DMS 273 treated with DMSO at 0.1 percent for 48 hours (cell line): Measurements from ENCODE around the gene CFAP100.
A peak's percentile ranks its signal among the peaks of the same experiment; 100 is the strongest.

Experiments
- DNase-seq: peaks from one replicate; lab custom pipeline; 2025; lab: John Stamatoyannopoulos, UW

CFAP100 gene

DNA sequence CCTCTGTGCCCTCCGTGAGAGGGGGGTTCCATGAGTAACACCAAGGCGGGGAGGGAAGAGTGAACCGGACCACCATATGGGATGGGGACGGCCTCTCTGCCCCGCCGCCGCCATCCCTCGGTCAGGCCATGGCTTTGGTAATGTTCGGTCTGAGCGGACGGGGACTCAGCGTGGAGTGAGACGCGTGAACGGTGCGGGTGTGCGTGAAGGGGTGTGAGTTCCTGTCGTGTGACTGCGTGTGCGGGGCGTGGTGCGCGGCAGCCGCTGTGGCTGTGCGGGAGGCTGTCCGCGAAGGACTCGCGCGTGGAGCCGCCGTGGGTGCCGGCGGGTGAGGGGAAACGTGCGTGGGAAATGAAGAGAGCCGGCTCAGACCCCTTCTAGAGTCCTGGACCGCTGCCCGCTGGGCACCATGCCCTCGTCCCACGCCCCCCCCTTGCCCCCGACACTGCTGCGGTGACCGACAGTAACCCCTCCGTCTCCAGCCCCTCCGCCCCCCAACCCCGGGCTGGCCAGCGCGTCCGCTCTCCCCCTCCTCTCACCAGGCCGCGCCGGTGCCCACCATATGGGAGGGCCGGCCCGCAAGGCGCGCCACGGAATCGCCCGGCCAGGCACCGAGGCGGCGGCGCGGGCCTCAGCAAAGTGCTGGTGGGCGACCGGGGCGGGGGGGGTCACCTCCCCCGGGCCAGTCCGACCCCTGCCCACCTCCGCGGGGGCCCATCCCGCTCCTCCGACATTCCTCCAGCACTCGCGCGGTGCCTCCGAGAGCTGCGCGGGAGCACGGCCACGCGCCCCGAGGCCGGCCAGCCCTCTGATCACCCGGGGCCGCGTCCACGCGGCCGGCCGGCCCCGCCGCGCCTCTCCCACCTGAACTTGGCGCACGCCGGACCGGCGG lies 38.1 kb upstream of the CFAP100 start:
- no peak for DNase-seq

DNA sequence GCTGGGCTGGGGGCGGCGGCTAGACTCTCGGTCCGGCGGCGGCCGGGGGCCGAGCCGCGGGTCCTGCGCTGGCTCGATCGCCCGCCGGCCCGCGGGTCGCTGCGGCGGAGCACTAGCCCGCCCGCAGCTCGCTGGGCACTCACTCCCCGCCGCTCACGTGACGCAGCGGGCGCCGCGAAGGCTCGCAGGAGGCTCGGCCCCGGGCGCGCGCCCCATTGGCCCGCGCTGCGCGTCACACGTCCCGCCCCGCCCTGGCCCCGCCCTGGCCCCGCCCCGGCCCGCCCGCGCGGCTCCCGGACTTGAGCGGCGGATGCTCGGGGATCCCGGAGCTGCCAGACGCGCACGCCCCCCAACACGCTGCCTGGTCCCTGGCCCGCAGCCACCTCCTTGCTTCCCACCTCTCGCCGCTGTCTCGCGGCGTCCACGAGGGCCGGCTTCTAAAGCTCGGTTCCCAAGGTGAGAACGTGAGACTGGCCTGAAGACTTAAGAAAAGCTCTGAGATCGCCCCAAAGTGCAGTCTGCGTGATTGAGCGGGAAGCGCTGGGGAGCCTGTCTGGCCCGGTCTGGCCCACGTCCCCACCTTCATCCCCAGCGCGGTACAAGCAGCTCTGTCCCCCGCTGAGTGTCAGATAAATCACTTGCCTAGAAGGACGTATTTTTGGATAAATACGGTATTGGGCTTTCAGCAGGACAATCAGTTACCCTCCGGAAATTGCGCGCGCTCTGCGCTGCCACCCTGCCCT lies 37.2 kb upstream of the CFAP100 start, which contains the start of gene KLF15:
Gene KLF15, minus strand, starts transcription at position 114 of the 743 bp plus-strand sequence. CDS start 4,486 bp downstream, outside the sequence.
- peak; percentile 56 for DNase-seq

DNA sequence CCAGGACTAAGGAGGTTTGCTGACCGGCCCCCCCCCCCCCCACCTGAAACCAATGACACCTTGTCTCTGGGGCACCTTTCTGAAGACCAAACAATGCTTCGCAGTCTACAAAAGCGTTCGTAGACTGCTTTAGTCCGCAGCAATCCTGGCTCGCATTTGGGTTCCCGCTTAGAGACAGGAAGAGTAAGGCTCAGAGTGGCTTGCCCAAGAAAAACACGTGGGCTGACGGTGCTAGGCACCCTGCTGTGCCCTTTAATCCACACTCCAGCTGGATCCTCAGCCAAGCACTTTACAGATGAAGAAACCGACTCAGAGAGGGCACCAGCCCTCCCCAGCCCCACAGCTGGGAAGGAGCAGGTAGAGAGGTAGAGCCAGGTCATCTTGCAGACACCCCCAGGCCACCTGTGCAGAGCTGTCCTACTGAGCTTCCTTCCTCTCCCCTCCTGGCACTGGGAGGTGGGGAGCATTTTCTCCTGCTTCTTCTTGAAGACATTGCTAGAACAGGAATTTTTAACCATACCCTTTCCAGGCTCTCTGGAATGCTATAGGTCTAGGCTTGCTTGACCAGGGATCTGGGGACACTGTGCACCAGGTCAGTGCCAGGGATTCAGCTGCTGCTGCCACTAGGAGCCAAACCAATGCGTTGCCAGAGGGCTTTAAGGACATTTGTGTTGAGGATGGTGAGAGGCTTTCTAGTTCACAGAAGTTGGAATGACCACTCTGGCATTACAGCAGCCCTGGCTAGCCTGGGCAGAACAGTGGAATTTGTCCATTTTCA lies 36.5 kb upstream of the CFAP100 start:
- peak; percentile 56 for DNase-seq

DNA sequence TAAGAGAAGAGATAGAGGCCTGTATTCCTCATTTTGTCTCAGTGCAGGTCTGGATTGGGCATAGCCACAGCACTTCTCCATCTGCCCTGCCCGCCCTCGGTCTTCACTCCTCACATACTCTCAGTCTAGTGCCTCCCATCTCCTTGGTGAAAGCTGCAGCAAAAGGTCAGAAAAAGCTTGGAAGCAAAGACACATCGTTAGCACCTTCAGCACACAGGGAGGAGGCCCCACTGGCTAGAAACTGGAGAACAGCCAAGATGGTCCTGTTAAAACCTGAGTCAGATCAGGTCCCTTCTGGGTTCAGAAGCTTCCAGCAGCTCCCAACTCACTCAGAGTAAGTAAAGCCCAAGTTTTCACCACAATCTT lies 35.9 kb upstream of the CFAP100 start:
- no peak for DNase-seq

DNA sequence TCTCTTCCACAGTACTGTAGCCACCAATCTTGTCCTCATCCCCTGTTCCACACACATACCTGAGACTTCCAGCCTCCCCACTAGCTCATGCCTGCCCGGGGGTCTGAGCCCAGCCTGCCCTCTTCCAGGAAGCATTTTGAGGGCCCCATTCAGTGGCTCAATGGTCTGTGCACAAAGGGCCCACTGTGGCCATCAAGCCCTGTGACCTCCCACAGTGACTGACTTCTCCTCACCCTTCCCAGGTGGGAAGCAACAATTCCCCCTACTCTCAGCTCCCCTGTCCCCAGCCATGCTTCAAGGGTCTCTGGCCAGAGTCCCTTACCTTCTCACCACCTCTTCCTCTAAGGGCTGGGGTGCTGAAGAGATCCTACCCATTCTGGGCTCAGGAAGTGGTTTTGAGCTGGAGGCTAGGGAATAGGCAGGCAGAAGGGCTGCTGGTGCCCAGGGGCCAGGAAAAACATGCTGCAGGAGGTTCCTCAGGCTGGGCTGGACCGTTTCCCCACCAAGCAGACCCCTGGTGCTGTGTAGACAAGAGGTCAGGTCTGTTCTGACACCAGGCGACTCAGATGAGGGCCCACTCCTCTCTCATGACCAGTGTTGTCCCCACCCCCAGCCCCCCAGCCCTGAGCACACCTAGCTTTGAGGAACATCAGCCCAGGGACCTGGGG lies 34.5 kb upstream of the CFAP100 start:
- DNase-seq = no peak

DNA sequence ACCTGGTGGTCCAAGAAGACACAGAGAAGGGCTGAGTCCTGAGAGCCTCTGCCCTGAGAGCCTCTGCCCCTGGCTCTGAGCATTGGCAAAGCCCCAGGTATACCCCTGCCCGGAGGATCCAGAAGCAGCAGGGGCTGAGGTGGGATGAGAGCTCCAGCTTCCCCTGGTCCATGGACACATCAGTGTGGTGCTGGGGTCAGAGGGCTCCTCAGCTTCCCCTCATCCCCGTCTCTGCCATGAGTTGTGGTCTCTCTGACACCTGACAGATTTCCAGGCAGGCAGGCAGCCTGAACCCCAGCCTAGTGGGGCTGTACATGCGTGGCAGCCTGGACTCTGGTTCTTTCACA lies 34.0 kb upstream of the CFAP100 start:
- DNase-seq = no peak

DNA sequence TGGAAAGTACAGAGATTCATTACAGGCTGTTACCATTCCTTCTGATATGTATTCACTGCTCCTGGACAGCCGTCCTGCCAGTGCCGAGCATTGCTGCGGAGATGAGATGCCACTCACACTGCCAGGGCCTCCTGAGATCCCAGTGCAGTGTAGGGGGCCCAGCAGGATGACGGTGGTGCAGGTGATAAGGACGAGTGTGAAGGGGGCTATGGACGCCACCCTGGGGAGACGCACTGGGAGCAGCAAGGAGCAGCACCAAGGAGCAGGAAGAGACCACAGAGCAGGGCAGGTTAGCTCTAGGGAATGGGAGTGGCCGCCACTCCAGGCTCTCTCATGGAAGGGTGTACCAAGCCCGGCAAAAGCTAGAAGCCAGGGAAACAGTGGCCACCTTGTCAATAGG lies 33.5 kb upstream of the CFAP100 start:
- DNase-seq = no peak

DNA sequence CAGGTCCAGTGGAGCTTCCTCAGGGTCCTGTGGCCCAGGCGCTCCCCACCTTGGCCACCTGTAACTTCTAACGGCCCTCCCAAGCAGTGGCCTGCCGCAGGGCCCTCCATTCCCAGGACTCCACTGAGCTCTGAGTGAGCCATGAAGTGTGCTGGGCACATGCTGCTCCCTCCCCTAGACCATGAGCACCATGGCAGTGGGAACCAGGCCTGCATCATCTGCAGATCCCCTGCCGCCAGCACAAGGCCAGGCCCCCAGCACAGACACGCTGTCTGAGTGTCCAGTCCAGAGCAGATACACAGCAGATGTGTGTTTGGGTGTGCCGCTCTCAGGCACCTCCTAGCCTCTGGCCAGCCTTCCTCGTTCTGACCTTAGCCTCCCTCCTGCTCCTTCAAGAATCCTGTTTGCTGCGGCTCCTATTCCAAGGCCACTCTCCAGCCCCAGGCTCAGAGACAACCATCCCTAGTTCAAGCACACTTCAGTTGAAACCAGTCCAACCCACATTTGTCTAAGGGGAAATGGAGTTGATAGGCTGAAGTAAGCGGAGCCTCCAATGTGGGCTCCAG lies 30.5 kb upstream of the CFAP100 start:
- DNase-seq = no peak

DNA sequence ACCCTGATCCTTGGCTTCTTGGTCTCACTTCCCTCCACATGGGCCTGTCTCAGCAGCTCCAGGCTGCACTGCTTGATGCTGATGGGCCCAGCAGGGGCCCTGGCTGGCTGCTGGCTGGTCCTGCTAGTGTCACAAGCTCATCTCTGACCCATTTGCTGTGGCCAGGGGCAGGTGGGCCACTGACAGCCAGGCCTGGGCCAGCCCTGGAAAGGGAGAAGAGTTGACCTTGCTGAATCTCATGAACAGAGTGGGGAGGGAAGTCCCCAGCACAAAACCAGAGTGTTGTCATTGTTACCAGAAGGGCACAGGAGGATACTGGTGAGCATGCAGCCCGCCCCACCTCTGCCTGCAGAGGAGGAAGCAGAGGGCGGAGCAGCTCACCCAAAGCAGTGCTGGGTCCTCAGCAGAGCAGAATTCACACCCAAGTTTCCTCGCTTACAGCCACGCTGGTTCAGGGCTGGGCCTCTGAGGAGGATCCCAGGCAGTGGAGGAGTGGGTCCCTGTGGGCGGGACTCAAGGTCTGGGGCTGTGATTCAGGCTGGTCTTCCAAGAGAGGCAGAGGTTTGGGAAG lies 29.9 kb upstream of the CFAP100 start:
- DNase-seq = no peak

DNA sequence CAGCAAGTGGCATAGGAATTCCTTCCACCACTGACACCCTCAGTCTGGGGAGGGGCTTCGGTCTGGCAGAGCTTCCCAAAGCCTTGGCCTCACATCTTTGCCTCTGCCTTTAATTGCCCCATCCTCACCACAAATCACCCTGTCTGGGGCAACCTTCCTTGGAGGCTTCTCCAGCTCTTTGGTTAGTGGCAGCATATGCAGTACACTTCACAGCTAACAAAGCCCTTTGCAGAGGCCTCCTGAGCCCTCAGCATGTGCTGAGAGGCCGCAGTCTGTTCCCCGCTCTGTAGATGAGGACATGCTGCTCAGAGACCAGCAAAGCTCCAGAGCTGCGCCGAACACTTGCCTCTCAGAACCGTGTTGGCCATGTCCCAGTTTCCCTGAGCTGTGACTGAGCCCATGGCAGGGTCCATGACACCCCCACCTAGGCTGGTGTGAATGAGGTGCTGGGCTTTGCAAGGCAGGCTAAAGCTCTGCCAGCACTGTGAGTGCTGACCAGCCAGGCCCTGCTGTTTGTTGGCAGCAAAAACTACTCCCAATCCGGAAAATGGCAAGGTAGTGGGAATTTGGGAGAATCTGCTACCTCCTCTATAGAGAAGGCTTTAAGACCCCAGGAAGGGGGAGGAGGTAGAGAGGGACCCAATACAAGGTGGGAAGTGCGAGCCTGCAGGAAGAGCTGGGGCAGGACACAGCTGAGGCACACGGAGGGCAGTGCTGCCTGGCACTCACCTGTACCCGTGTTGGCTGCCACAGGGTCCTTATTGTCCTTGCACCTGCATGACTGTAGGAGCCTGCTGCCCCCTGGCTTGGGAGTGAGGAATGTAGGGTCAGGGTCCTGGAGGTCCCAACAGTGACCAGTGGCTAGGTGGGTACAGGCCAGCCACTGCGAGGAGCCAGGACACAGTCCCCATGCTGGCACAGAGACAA lies 29.1 kb upstream of the CFAP100 start:
- DNase-seq = no peak

DNA sequence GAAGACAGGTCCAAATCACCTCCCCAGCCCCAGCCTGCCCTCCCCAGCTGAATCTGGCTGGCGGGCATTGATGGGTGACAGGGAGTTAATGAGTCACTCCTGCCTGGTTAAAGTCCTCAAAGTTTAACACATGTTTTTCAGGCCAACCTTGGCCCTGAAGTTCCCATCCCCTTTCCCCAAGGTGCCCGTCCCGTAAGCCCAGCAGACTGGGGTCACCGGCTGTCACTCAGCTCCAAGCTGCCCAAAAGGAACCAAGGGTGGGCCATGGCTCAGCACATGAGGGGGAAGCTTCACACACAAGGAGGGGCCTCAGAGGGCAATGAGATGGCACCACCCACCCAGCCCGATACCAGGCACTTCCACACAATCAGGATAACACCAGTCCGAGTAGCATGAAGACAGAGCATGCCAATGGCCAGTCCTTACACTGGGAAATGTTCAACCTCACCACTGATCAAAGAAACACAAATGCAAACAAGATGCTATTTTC lies 27.3 kb upstream of the CFAP100 start:
- no peak for DNase-seq

DNA sequence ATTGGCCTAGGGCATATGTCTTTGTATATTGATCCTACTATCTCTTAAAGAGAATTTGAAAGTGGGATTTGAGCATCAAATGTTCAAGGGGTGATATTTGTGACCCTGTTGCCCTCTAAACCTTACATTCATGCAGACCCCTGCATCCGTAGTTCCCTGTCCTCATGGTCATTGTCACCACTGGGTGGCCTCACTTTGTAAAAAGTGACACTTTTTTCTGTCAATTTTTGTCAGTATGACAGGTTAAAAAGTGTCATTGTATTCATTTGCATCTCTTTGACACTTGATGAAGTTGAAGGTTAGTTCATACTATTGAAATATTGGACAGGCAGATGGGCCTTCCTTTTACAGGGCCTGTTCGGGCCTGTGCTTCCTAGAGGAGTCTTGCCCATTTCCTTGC lies 25.2 kb upstream of the CFAP100 start:
- DNase-seq = no peak

DNA sequence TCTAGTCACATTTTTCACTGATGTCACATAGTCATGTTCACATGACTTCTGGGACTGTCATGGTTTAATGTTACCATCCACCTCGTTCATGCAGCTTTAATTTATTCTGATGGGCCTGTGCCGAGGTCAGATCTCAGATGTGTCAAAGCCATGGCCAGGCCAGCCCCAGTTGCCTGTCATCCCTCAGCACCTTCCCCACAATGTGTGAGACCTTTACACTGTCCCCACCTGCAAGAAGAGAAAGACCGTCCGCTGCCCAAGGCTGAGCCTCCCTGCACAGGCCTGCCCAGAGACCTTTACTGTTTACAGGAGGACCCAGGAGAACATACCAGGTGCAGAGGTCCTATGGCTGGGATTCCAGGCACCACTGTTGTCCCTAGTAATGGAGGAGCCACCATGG lies 24.7 kb upstream of the CFAP100 start:
- no peak for DNase-seq

DNA sequence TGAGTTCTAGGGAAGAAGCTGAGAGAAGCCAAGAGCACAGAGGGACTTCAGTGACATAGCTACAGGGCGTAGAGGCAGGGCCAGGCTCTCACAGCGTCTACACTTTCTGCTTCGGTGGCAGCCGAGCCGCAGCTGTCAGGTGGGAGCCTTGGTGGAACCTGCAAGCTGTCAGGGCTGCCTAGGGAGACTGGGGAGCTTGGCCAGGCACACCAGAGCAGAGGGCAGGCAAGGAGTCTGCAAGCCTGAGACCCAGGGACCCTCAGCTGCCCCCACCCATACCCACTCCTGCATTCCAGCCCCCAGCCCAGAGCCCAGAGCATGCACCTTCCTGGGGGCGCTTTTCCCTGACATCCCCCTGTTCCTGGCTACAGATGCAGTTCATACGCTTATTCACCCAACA lies 24.1 kb upstream of the CFAP100 start:
- DNase-seq = no peak

DNA sequence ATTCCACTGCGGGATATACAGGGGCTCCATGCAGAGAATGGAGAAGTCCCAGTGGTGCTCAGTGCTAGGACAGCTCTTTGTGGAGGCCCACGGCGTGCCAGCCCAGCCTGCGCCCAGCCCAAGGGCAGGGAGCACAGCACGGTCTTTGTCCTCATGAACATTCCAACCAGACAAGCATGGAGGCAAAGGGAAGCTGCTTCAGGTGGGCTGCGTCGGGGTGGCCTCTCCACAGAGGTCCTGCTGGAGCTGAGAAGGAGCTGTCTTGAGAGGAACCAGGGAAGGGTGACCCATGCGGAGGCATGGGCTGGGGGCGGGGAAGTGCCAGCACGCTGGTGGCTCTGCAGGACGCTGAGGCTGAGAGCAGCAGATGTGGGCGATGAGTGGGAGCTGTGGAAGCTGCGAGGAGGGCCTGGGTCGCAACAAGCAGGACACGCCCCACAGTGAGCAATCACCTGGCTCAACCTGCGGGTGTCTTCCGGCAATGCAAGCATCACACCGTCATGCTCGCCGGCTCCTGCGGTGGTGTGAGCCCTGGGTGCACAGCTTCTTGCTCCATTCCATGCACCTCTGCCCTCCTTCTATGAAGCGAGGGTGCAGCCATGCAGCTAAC lies 23.5 kb upstream of the CFAP100 start:
- no peak for DNase-seq

DNA sequence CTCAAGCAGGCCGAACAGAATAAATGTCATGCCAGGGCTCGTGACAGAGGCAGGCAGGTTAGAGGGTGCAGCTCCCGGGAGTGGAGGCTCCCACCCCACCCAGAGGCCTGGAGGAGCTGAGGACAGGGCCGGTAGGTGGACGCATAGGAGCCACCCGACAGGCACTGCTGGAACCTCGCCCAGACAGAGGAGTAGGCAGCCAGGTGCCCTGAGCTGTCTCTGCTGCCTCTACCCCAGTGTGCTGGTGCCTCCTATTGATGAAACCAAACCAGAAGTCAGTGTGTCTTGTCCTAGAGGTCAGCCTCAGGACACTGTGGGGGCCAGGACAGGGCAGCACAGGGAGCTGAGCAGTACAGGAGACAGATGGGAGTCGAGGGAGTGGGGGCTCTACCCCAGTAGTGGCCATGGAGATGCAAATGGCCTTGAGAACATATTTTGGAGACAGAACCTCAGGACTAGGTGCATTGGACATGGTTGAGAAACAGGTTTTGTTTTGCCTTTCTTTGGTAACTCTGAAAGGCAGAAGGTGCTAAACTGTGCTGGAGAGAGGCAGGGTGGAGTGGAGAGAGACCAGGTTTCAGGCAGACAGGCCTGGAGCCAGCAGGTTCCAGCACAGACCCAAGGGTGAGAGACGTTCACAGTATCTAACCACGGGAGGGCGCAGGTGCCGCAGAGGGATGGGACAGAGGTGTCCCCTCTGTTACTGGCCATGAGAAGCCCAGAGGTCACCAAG lies 22.1 kb upstream of the CFAP100 start:
- DNase-seq = no peak

DNA sequence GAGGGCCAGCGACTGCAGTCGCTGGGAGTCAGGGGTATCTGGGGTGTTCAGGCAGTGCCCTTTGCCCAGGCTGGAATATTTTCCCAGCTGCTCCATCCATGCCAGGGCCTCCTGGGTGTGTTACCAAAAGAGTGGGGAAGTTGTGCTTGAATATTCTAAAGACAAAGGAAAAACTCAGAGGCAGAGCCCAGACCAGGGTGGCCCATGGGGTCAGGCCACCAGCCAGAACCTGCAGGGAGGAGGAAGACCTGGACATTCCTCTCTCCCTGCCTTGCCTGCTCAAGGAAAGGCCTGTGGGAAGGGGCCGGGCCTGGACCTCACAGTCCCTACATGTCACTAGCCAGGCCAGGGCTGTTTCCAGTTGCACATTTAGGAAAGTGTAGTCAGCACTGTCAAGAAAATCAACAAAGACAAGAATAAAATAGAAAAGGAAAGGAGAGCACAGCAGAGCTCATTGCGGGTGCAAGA lies 21.5 kb upstream of the CFAP100 start:
- no peak for DNase-seq

DNA sequence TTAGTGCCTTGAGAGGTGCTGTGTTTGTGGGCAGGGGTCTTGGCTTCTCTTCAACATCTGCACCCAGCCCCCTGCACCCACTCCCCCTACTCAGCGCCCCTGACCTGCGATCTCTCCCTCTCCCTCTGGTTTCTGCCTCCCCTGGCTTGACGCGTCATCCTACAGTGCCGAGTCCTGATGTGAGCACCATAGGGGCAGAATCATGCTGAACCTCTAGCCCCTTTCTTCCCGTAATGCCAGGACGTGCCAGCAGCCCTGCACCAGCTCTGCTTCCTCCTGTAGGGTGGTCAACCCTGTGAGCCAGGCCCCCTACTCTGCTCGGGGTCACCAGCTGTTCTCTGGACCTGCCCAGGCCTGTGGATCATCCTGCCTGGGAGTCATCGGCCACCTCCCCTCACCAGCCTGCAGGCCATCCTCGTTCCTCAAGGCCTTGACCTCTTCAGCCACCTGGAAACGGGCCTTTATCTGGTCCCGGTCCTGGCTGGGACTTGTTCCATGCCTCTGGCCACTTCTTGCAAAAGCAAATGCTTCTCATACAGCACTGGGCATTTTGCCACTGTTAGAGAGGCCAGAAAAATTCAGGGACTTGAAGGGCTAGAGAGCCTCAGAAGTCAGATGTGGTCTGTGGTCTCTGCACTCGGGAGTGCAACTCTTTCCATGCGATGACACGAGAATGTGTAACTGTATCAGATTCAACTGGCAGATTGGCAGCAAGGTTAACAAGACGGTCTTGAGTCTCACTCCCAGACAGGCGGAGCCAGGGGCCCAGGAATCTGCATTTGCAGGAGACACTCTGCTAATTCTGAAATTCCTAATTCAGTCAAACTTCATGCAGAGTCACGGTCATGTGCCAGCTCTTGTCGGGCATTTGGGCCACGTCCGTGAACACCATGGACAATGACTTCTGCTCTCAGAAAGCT lies 20.8 kb upstream of the CFAP100 start:
- DNase-seq = no peak
